C4-2B (cell line): ENCODE measurements around the gene CDYL.

Source experiments
- H3K27ac ChIP-seq: fragments of 450-650 bp; 2 replicates; pipeline ENCODE4 v1.5.1; 2017
- ZFX ChIP-seq: fragments of 450-650 bp; IDR thresholded peaks from 2 replicates; pipeline ENCODE4 v1.6.1; 2017
- TF ChIP-seq, protein P1 (sequence below): fragments of 450-650 bp; conservative IDR thresholded peaks from 2 replicates; pipeline ENCODE4 v1.5.1; 2017; ENCODE audit warnings: mild to moderate bottlenecking

Gene CDYL

DNA sequence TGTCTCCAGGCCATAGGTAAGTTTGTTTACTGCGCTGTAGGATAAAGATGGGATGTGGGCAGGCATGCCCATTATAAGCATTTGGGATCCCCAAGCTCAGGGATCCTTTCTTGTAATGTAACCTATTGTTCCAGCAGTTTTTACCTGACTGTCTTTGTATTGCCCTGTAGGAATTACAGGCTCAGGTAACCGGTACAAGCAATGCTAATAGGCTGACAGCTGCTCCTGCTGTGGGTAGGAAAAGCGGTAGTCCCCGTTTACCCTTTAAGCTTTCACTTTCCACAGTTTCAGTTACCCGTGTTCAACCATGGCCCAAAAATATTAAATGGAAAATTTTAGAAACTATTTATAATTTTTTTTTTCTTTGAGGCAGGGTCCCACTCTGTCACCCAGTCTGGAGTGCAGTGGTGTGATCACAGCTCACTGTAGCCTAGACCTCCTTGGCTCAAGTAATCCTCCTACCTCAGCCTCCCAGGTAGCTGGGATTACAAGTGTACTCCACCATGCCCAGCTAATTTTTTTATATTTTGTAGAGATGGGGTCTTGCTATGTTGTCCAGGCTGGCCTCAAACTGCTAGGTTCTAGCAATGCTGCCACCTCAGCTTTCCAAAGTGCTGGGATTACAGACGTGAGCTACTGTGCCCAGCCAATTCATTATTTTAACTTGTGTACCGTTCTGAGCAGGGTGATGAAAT, 108.6 kb downstream of the CDYL start:
- H3K27ac ChIP-seq: no peak overlapping the region
- TF ChIP-seq, protein P1, sequence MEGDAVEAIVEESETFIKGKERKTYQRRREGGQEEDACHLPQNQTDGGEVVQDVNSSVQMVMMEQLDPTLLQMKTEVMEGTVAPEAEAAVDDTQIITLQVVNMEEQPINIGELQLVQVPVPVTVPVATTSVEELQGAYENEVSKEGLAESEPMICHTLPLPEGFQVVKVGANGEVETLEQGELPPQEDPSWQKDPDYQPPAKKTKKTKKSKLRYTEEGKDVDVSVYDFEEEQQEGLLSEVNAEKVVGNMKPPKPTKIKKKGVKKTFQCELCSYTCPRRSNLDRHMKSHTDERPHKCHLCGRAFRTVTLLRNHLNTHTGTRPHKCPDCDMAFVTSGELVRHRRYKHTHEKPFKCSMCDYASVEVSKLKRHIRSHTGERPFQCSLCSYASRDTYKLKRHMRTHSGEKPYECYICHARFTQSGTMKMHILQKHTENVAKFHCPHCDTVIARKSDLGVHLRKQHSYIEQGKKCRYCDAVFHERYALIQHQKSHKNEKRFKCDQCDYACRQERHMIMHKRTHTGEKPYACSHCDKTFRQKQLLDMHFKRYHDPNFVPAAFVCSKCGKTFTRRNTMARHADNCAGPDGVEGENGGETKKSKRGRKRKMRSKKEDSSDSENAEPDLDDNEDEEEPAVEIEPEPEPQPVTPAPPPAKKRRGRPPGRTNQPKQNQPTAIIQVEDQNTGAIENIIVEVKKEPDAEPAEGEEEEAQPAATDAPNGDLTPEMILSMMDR: no peak
- TF ChIP-seq ZFX: no peak

- TF ChIP-seq, protein P1: no peak
- TF ChIP-seq ZFX: no peak
- no peak overlapping the region for H3K27ac ChIP-seq
Observed at GRCh38 chr6:4885341-4885933, 109.2 kb downstream of the CDYL start.

GRCh38 chr6:4888841-4889240, 112.6 kb downstream of the CDYL start:
- H3K27ac ChIP-seq: no peak overlapping the region
- TF ChIP-seq, protein P1: no peak
- no peak for TF ChIP-seq ZFX

DNA sequence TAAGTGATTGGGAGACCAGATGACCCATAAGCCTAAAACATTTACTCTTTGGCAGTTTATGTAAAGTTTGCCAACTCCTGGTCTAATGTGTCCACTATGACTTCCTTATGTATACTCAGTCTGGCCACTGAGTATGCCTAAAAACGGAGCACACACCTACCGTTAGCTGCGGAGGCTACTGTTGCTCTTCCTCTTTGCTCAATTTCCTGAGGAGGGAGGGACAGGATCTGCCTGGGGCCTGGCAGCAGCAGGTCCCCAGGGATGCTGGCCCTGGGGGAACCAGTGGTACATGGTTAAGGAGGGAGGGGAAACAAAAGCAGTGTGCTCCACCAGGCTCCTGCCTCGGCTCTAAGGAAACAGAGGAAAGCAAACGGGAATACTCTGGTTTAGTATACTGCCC, 113.5 kb downstream of the CDYL start:
- no peak overlapping the region for H3K27ac ChIP-seq
- TF ChIP-seq ZFX: no peak
- TF ChIP-seq, protein P1: no peak

DNA sequence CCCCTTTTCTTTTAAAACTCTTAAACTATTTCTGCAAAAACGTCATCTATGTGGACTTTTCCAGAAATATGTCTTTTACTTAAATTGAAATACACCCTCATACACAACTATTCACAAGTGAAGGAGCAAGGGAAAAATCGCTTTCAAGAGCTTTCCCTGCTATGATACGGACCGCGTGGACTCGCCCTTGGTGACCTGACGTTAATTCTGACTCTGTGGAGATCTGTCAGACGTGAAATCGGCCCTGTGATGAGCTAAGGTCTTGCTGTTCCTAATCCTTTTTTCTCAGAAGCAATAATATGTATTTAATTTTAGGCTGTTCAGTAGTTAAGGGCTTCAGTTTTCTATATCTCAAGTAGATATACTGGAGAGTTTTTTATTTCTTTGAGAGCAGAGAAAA, 114.0 kb downstream of the CDYL start:
- no peak overlapping the region for H3K27ac ChIP-seq
- no peak for TF ChIP-seq ZFX
- TF ChIP-seq, protein P1: no peak

- TF ChIP-seq ZFX: no peak
- TF ChIP-seq, protein P1: no peak
- H3K27ac ChIP-seq: no peak overlapping the region
Observed at GRCh38 chr6:4890627-4891026, 114.4 kb downstream of the CDYL start.

DNA sequence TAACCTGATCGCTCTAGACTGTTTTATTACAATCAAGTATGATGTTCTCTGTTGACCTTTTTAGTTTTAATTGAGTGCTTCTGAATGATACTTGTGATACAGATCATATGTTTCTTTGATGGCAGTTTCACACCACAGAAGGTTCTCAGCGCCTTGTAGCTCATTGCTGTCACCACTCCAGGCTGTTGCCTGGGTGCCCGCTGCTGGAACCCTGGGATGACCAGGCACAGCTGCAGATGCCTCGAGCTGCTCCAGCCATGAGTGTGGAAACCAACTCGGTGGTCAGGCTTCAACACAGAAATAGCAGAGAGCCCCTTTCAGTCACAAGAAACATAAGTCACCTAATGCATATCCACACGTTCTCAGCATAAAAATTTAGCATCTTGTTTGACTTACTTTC, 114.9 kb downstream of the CDYL start:
- TF ChIP-seq, protein P1: no peak
- no peak for TF ChIP-seq ZFX
- H3K27ac ChIP-seq: no peak overlapping the region
